ENCODE data around the gene SEC61G. TPM values are rescaled to one million over a fixed set of nuclear protein-coding genes. Genes with fewer than 3 reads are reported as not detected.

Gene SEC61G
- total and polyA plus RNA-seq, 10 donors: 52.8 to 290 (median 178) TPM

- TF ChIP-seq CTCF (IDR thresholded peaks at IDR 0.05 in 8 of 11, conservative IDR thresholded peaks at IDR 0.05 in 3 of 11) (no peak), POLR2AphosphoS5 (IDR thresholded peaks at IDR 0.05) (no peak)
- DNase-seq: no peak
- intact Hi-C loops (cut with DNase I; ENCODE audit: low total_unique reads): no loop called here
- Histone ChIP-seq H3K4me3 (no peak overlapping the region), H3K27me3 (replicated peaks in 1 of 7) (peaks cover 0 to 38% (median 0%) of the 10 kb centered on the region in 7 donors), H3K4me1 (peaks cover 0 to 8% (median 6%) of the 10 kb centered on the region in 6 donors), H3K27ac (no peak overlapping the region), H3K36me3 (no peaks in the 10 kb centered on the region), H3K9me3 (no peaks in the 10 kb centered on the region)
- 51 to 100% (median 81%) methylated on average over 2 to 11 of the region's 11 CpGs for WGBS, 5 donors
Measured at GRCh38 chr7:54792383-54792782, 33.4 kb upstream of the SEC61G start.

GRCh38 chr7:54788664-54789063 lies 29.7 kb upstream of the SEC61G start:
- Histone ChIP-seq H3K4me1 (peaks cover 0 to 8% (median 6%) of the 10 kb centered on the region in 6 donors), H3K36me3 (no peaks in the 10 kb centered on the region), H3K9me3 (no peaks in the 10 kb centered on the region), H3K27me3 (replicated peaks in 1 of 7) (peaks cover 0 to 38% (median 0%) of the 10 kb centered on the region in 7 donors), H3K27ac (no peak overlapping the region), H3K4me3 (peak overlapping the region in 1 of 8 donors; percentile 3)
- no peak for DNase-seq
- intact Hi-C loops (cut with DNase I; ENCODE audit: low total_unique reads): loop anchor here (5.0 kb wide), 1 partner anchor 469 kb away; no protein-coding TSS in a partner anchor
- 4 to 12% (median 10%) methylated on average over 9 of the region's 9 CpGs for WGBS, 5 donors
- TF ChIP-seq CTCF (IDR thresholded peaks at IDR 0.05 in 8 of 11, conservative IDR thresholded peaks at IDR 0.05 in 3 of 11) (peak in 9 of 11 experiments; percentile 15 to 64 (median 44)), POLR2AphosphoS5 (IDR thresholded peaks at IDR 0.05) (no peak)

GRCh38 chr7:54785261-54785660 lies 26.2 kb upstream of the SEC61G start:
- WGBS, 5 donors: 57 to 82% (median 67%) methylated on average over 7 to 8 of the region's 8 CpGs
- no peak for DNase-seq
- Histone ChIP-seq H3K9me3 (no peaks in the 10 kb centered on the region), H3K27ac (no peak overlapping the region), H3K4me1 (peaks cover 0 to 8% (median 6%) of the 10 kb centered on the region in 6 donors), H3K27me3 (replicated peaks in 1 of 7) (peaks cover 0 to 24% (median 0%) of the 10 kb centered on the region in 7 donors), H3K36me3 (no peaks in the 10 kb centered on the region), H3K4me3 (no peak overlapping the region)
- TF ChIP-seq POLR2AphosphoS5 (IDR thresholded peaks at IDR 0.05) (no peak), CTCF (IDR thresholded peaks at IDR 0.05 in 8 of 11, conservative IDR thresholded peaks at IDR 0.05 in 3 of 11) (no peak), POLR2A (IDR thresholded peaks at IDR 0.05) (no peak)
- intact Hi-C loops (cut with DNase I; ENCODE audit: low total_unique reads): loop anchor here (5.0 kb wide), 1 partner anchor 472 kb away; no protein-coding TSS in a partner anchor

GRCh38 chr7:54783952-54784351 lies 24.9 kb upstream of the SEC61G start:
- no peak overlapping the region for H3K27ac ChIP-seq
- no peak for DNase-seq
- intact Hi-C loops (cut with DNase I; ENCODE audit: low total_unique reads): no loop called here
- TF ChIP-seq CTCF (IDR thresholded peaks at IDR 0.05 in 8 of 11, conservative IDR thresholded peaks at IDR 0.05 in 3 of 11) (no peak), POLR2AphosphoS5 (IDR thresholded peaks at IDR 0.05) (no peak), POLR2A (IDR thresholded peaks at IDR 0.05) (no peak)
- H3K9me3 ChIP-seq: no peaks in the 10 kb centered on the region
- H3K4me1 ChIP-seq: peaks cover 0 to 7% (median 5%) of the 10 kb centered on the region in 6 donors
- WGBS, 5 donors: 65 to 91% (median 87%) methylated on average over 4 of the region's 4 CpGs
- peaks cover 0 to 14% (median 0%) of the 10 kb centered on the region in 7 donors for H3K27me3 ChIP-seq (replicated peaks in 1 of 7)
- H3K4me3 ChIP-seq: no peak overlapping the region
- no peaks in the 10 kb centered on the region for H3K36me3 ChIP-seq

Data from spleen (tissue), 11 donors.